SK-N-SH treated with all-trans-retinoic acid at 6 μM for 48 hours (cell line): ENCODE measurements around the gene P3H1.

ENCODE experiments used
- PATZ1 ChIP-seq: fragments of 250-450 bp; sonication (Bioruptor Pico); IDR thresholded peaks from 2 replicates; pipeline ENCODE4 v1.8.0; 2020; ENCODE audit warnings: mild to moderate bottlenecking, moderate library complexity, borderline replicate concordance
- TCF4 ChIP-seq: fragments of 250-450 bp; sonication (Bioruptor Pico); IDR thresholded peaks from 2 replicates; pipeline ENCODE4 v1.8.0; 2021; ENCODE audit warnings: mild to moderate bottlenecking, moderate library complexity, borderline replicate concordance

GRCh38 chr1:42738678-42739226 is 28.1 kb downstream of the P3H1 start:
- TF ChIP-seq PATZ1 (CRISPR knock-in tag) (no peak), TCF4 (no peak)
